AG10803 (cell line): Measurements from ENCODE around the gene PRKCZ.

Experiments
- DNase-seq: peaks from one replicate; pipeline ENCODE4 v3.0.0; 2010; ENCODE audit warnings: low read depth
- H3K4me3 ChIP-seq: 2 replicates; pipeline ENCODE4 v1.5.1; 2011; ENCODE audit warnings: mild to moderate bottlenecking, low read length, control low read depth
- TF ChIP-seq, protein P1 (sequence below): conservative IDR thresholded peaks from 2 replicates; pipeline ENCODE4 v1.5.1; 2011; ENCODE audit warnings: mild to moderate bottlenecking, low read length, control low read depth, inconsistent platforms

PRKCZ gene

GRCh38 chr1:2032737-2033136, 17.5 kb upstream of the PRKCZ start:
- no peak overlapping the region for H3K4me3 ChIP-seq
- no peak for DNase-seq
- TF ChIP-seq, protein P1, sequence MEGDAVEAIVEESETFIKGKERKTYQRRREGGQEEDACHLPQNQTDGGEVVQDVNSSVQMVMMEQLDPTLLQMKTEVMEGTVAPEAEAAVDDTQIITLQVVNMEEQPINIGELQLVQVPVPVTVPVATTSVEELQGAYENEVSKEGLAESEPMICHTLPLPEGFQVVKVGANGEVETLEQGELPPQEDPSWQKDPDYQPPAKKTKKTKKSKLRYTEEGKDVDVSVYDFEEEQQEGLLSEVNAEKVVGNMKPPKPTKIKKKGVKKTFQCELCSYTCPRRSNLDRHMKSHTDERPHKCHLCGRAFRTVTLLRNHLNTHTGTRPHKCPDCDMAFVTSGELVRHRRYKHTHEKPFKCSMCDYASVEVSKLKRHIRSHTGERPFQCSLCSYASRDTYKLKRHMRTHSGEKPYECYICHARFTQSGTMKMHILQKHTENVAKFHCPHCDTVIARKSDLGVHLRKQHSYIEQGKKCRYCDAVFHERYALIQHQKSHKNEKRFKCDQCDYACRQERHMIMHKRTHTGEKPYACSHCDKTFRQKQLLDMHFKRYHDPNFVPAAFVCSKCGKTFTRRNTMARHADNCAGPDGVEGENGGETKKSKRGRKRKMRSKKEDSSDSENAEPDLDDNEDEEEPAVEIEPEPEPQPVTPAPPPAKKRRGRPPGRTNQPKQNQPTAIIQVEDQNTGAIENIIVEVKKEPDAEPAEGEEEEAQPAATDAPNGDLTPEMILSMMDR = no peak

GRCh38 chr1:2033165-2033564, 17.0 kb upstream of the PRKCZ start:
- no peak for DNase-seq
- H3K4me3 ChIP-seq = no peak overlapping the region
- TF ChIP-seq, protein P1 = no peak

- TF ChIP-seq, protein P1 = no peak
- H3K4me3 ChIP-seq = no peak overlapping the region
- no peak for DNase-seq
Observed at GRCh38 chr1:2036287-2036686, 13.9 kb upstream of the PRKCZ start.

DNA sequence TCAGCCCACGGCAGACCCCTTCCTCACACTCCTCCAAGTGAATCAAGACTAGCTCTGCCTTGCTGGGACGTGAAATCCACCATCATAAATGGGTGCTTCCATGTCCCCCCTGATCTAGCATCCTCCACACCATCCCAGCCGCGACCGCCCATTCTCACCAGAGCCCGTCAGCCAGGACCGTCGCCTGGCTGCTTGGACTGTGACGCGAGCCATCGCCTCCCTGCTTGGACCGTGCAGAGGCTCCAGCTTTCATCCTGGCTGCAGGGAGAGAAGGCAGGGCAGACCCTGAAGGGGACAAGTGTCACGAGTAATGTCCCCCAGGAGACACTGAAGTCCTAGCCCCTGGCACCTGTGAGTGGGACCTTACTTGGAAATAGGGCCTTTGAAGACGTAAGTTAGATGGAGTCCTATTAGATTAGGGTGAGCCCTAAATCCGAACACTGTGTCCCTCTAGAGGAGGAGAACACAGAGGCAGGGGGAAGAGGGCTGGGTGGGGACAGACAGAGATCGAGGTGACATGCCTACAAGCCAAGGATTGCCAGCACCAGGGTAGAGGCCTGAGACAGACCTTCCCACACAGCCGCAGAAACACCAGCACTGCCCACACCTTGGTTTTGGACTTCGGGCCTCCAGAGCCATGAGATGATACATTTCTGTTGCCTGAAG, 12.8 kb upstream of the PRKCZ start:
- TF ChIP-seq, protein P1 = no peak
- no peak overlapping the region for H3K4me3 ChIP-seq
- no peak for DNase-seq

DNA sequence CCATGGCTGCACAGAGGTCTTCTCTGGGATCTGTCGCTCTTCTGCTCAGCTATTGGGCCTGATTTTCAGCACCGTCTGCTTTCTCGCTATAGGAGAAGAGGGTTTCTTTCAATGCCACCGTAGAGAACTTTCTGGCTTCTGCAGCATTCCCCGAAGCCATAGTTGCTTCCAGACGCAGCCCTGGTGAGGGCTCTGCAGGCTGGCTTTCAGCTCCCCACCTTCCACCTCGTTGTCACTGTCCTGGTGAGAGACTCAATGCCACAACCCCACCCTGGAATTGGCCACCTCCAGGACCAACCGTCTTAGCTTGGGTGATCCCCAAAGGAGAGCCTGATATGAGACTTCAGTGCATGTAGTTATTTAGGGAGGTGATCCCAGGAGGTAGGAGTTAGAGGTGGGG, 12.0 kb upstream of the PRKCZ start:
- no peak for DNase-seq
- no peak overlapping the region for H3K4me3 ChIP-seq
- TF ChIP-seq, protein P1 = no peak

GRCh38 chr1:2039251-2039650, 11.0 kb upstream of the PRKCZ start:
- TF ChIP-seq, protein P1 = no peak
- no peak overlapping the region for H3K4me3 ChIP-seq
- no peak for DNase-seq

GRCh38 chr1:2041305-2041704, 8.9 kb upstream of the PRKCZ start:
- no peak for DNase-seq
- H3K4me3 ChIP-seq = no peak overlapping the region
- TF ChIP-seq, protein P1 = no peak
